CD4-positive, alpha-beta T cell treated with Interleukin-15 for 1 hour (primary cell): Measurements from ENCODE around the gene NFKB2.
A peak's percentile ranks its signal among the peaks of the same experiment; 100 is the strongest.

Experiments
- DNase-seq: peaks from one replicate; pipeline ENCODE4 v3.0.0-alpha.2; 2020

The NFKB2 gene

GRCh38 chr10:102394801-102395399 is 605 bp upstream of the NFKB2 start:
- peak; percentile 77 for DNase-seq

- DNase-seq = no peak
These were observed 779 bp downstream of the NFKB2 start for GRCh38 chr10:102396317-102396650.

GRCh38 chr10:102396730-102397151 is 1.2 kb downstream of the NFKB2 start:
- DNase-seq = no peak

- DNase-seq = no peak
These were observed 2.0 kb downstream of the NFKB2 start for GRCh38 chr10:102397222-102398171.

- no peak for DNase-seq
These were observed 2.9 kb downstream of the NFKB2 start for GRCh38 chr10:102398172-102399020.

- DNase-seq = peak; percentile 89
These were observed 3.9 kb downstream of the NFKB2 start for GRCh38 chr10:102399217-102400021.

- DNase-seq = no peak
These were observed 4.6 kb downstream of the NFKB2 start for GRCh38 chr10:102400076-102400475.

GRCh38 chr10:102400598-102401341 is 5.3 kb downstream of the NFKB2 start:
- DNase-seq = no peak

GRCh38 chr10:102401342-102401654 is 5.8 kb downstream of the NFKB2 start:
- DNase-seq = no peak

GRCh38 chr10:102401735-102402511 is 6.4 kb downstream of the NFKB2 start:
- DNase-seq = no peak

GRCh38 chr10:102402512-102402896 is 7.0 kb downstream of the NFKB2 start:
- no peak for DNase-seq

- no peak for DNase-seq
These were observed 7.6 kb downstream of the NFKB2 start for GRCh38 chr10:102403115-102403514.

- no peak for DNase-seq
These were observed 9.0 kb downstream of the NFKB2 start for GRCh38 chr10:102404361-102405107.

- no peak for DNase-seq
These were observed 9.6 kb downstream of the NFKB2 start for GRCh38 chr10:102405108-102405571.

GRCh38 chr10:102405632-102406031 is 10.1 kb downstream of the NFKB2 start:
- DNase-seq = no peak

- no peak for DNase-seq
These were observed 11.3 kb downstream of the NFKB2 start for GRCh38 chr10:102406815-102407214.

GRCh38 chr10:102407425-102408130 is 12.1 kb downstream of the NFKB2 start:
- no peak for DNase-seq

GRCh38 chr10:102408131-102408727 is 12.7 kb downstream of the NFKB2 start:
- DNase-seq = no peak
